Activated CD4-positive, CD25-positive, alpha-beta regulatory T cell treated with anti-CD3 and anti-CD28 coated beads, Interleukin-2, amount 50 U/mL, for 16 hours (primary cell): ENCODE results near the gene STARD3NL.
"Not testable (repeated sequence)": the region's sequence is repeated elsewhere in the genome, so short reads cannot be mapped to it uniquely, and the experiment has no call there.

ENCODE experiments used
- DNase-seq: peaks from one replicate; pipeline ENCODE4 v3.0.0-alpha.2; 2020; ENCODE audit warnings: low read depth, low spot score

The STARD3NL gene

GRCh38 chr7:38222481-38223096, 44.5 kb downstream of the STARD3NL start:
- DNase-seq = no peak

DNA sequence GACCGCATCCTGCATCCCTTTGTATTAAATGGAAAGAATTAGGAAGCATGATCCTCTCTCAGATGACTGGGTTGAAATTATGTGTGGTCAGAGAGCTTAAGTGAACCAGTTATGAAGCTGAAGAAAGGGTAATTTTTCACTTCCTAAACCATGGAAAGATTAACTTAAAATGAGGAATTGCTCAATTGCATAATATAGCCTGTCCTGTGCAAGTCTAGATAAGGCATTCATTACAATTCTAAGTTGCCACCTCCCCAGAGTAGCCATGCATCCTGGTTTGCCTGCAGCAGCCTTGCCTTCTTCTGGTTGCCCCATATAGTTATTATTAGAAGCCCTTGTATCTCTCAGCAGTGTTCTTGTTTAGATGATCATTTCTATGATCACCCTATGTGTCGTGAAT, 45.3 kb downstream of the STARD3NL start:
- no peak for DNase-seq

GRCh38 chr7:38224392-38224791, 46.3 kb downstream of the STARD3NL start:
- no peak for DNase-seq

DNA sequence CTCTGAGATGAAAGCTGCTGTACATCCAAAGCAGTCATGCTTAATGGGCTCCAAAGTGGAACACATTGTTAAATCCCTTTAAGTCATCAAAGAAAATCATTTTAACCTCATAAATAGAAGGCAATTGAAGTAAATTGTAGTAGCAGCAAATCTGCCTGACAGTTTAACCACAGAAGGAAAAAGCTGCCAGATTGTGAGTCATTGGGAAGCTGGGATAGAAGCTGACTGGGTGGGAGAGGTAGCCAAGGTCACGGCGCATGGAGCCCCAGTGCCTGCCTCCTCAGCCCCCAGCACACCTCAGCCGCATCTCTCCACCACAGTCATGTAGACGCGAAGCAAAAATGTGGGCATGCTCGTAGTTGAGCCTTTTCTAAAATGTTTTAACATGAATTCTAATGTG, 51.3 kb downstream of the STARD3NL start:
- DNase-seq = no peak

DNA sequence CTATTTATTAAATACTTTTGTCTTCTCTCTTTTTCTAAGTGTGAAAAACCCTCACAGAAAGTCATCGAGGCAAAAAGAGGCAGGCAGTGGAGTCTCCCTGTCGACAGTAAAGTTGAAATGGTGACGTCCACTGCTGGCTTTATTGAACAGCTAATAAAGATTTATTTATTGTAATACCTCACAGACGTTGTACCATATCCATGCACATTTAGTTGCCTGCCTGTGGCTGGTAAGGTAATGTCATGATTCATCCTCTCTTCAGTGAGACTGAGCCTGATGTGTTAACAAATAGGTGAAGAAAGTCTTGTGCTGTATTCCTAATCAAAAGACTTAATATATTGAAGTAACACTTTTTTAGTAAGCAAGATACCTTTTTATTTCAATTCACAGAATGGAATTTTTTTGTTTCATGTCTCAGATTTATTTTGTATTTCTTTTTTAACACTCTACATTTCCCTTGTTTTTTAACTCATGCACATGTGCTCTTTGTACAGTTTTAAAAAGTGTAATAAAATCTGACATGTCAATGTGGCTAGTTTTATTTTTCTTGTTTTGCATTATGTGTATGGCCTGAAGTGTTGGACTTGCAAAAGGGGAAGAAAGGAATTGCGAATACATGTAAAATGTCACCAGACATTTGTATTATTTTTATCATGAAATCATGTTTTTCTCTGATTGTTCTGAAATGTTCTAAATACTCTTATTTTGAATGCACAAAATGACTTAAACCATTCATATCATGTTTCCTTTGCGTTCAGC, 52.0 kb downstream of the STARD3NL start:
- DNase-seq = no peak

- DNase-seq = peak; percentile 26
Measured at GRCh38 chr7:38232502-38233366, 54.7 kb downstream of the STARD3NL start.

DNA sequence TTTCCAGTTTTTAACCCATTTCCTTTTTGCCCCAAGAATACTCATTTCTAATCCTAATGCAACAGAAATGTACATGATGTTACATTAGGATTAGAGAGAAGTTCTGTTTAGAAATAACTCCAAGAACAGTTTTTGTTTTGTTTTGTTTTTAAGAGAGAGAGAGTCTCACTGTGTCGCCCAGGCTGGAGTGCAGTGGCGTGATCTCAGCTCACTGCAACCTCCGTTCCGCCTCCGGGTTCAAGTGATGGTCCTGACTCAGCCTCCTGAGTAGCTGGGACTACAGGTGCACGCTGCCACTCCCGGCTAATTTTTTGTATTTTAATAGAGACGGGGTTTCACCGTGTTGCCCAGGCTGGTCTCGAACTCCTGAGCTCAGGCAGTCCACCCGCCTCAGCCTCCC, 56.7 kb downstream of the STARD3NL start:
- not testable (repeated sequence) for DNase-seq

GRCh38 chr7:38235606-38236005, 57.6 kb downstream of the STARD3NL start:
- no peak for DNase-seq

- not testable (repeated sequence) for DNase-seq
Measured at GRCh38 chr7:38239129-38239528, 61.1 kb downstream of the STARD3NL start.

DNA sequence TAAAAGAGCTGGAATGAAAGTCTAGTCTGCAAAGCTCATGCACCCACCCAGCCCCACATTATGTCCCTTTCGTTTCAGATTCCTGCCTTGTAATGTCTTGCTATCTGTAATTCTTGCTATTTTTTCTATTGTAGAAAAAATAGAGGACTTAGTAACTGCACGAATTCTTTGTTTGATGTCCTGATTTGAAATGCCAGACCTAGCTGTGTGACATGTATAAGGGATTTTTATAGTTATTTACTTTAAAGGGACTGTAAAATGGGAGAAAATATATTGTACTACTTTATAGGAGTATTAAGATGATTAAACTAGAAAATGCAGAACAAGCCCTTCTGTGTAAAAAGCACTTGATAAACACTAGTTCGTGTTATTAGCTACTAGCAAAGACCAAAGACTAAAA, 63.0 kb downstream of the STARD3NL start:
- no peak for DNase-seq

DNA sequence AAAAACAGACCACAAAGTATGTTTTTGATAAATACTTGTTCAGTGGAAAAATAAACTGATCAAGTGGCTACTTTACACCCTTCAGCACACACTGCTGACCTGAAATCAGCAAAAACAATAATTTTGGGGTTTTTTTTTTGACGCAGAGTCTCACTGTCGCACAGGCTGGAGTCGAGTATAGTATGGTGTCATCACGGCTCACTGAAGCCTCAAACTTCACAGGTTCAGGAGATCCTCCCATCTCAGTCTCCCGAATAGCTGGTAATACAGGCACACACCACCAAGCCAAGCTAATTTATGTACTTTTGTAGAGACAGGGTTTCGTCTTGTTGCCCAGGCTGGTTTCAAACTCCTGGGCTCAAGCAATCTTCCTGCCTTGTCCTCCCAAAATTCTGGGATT, 64.8 kb downstream of the STARD3NL start:
- DNase-seq = no peak

GRCh38 chr7:38243345-38243744, 65.3 kb downstream of the STARD3NL start:
- DNase-seq = not testable (repeated sequence)

DNA sequence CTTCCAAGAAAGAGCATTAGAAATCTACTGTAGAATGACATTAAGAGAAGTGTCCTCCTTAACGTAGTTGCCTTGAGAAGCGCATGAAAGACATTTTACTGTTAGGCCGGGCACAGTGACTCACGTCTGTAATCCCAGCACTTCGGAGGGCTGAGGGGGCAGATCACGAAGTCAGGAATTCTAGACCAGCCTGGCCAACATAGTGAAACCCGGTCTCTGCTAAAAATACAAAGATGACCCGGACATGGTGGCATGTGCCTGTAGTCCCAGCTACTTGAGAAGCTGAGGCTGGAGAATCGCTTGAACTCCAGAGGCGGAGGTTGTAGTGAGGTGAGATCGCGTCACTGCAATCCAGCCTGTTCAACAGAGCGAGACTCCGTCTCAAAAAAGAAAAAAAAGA, 66.5 kb downstream of the STARD3NL start:
- DNase-seq = no peak

DNA sequence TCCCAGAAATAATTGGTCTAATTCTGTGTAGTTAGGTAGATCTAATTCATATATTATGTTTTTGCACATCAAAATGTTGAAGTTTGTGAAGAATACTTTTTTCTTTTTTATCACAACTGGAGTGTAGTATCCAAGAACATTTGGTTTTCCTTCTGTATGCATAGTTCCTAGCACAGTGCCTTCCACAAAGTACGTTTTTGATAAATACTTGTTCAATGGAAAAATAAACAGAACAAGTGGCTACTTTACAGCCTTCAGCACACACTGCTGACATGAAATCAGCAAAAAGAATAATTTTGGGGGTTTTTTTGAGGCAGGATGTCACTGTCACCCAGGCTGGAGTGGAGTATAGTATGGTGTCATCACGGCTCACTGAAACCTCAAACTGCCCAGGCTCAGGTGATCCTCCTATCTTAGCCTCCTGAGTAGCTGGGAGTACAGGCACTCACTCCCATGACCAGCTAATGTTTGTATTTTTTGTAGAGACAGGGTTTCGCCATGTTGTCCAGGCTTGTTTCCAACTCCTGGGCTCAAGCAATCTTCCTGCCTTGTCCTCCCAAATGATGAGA, 67.4 kb downstream of the STARD3NL start:
- no peak for DNase-seq

GRCh38 chr7:38248069-38248567, 70.1 kb downstream of the STARD3NL start:
- no peak for DNase-seq

- not testable (repeated sequence) for DNase-seq
Measured at GRCh38 chr7:38249849-38250248, 71.8 kb downstream of the STARD3NL start.

GRCh38 chr7:38257350-38257677, 79.3 kb downstream of the STARD3NL start:
- no peak for DNase-seq

GRCh38 chr7:38259157-38259556, 81.1 kb downstream of the STARD3NL start:
- not testable (repeated sequence) for DNase-seq

DNA sequence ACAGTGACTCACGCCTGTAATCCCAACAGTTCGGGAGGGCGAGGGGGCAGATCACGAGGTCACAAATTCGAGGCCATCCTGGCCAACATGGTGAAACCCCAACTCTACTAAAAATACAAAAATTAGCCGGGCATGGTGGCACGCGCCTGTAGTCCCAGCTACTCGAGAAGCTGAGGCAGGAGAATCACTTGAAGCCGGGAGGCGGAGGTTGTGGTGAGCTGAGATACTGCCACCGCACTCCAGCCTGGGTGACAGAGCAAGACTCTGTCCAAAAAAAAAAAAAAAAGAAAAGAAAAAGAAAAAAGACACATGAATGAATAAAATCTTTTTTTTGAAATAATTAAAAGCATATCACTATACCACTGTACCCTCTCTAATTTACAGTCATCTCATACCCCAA, 83.6 kb downstream of the STARD3NL start:
- not testable (repeated sequence) for DNase-seq

GRCh38 chr7:38262026-38262425, 84.0 kb downstream of the STARD3NL start:
- not testable (repeated sequence) for DNase-seq

DNA sequence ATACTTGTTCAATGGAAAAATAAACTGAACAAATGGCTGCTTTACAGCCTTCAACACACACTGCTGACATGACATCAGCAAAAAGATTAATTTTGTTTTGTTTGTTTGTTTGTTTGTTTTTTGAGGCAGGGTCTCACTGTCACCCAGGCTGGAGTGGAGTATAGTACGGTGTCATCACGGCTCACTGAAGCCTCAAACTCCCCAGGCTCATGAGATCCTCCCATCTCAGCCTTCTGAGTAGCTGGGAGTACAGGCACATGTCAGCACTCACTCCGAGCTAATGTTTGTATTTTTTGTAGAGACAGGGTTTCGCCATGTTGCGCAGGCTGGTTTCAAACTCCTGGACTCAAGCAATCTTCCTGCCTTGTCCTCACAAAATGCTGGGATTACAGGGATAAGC, 84.5 kb downstream of the STARD3NL start:
- no peak for DNase-seq

DNA sequence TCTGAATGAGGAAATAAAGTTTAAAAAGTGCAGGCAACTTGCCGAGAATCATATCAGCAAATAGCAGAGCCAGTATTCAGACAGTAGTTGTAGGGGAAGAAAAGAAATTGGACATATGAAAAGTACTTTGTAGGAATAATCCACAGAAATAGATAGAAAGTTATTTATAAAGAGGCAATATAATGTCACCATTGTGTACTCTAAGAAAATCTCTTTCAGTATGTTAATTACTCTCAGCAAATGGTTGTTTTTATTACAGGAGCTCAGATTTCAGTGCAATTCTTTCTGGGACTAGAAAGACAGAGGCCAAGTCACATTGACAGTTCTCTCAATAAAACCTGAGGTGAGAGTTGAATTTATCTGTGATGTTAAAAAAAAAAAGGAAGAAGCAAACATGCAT, 85.2 kb downstream of the STARD3NL start:
- DNase-seq = not testable (repeated sequence)
